Fibroblast of peridontal ligament (primary cell): ENCODE measurements around the gene CNOT10.
A peak's percentile ranks its signal among the peaks of the same experiment; 100 is the strongest.
"Not testable (repeated sequence)": the region's sequence is repeated elsewhere in the genome, so short reads cannot be mapped to it uniquely, and the experiment has no call there.

Experiments
- DNase-seq: peaks from one replicate; pipeline ENCODE4 v3.0.0-alpha.2; 2010; ENCODE audit errors: extremely low read depth

CNOT10 gene, protein sequence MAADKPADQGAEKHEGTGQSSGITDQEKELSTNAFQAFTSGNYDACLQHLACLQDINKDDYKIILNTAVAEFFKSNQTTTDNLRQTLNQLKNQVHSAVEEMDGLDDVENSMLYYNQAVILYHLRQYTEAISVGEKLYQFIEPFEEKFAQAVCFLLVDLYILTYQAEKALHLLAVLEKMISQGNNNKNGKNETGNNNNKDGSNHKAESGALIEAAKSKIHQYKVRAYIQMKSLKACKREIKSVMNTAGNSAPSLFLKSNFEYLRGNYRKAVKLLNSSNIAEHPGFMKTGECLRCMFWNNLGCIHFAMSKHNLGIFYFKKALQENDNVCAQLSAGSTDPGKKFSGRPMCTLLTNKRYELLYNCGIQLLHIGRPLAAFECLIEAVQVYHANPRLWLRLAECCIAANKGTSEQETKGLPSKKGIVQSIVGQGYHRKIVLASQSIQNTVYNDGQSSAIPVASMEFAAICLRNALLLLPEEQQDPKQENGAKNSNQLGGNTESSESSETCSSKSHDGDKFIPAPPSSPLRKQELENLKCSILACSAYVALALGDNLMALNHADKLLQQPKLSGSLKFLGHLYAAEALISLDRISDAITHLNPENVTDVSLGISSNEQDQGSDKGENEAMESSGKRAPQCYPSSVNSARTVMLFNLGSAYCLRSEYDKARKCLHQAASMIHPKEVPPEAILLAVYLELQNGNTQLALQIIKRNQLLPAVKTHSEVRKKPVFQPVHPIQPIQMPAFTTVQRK

DNA sequence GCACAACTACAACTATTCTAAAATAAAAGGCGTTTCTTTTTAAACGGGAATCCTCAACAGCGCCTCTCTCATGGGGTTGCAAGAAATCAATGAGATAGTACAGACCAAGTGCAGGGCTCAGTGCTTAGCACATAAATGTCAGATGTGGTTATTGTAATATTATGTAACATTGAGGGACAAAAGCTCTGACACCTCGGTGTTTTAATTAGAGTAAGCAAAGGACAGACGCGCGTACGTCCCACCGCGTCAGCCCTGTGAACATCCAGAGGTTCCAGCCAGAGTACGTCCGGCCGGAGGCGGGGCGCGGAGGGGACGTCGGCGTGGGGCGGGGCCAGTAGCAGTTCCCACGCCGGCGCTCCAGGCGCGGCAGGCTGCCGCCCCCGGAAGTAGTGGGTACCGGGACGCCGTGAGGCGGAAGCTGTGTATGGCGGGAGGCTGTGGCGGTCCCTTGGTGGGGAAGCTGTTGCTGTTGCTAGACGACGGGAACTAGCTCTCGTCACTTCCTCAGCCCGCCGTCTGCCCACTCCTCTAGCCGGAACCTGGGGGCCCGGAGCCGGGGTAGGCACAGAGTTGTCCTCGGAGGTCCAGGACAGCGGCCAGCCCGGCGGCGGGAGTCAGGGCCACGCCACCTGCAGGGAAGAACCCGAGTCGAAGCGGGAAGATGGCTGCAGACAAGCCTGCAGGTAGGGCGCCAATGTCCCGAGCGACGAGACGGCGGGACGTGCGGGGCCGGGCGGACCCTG is at the start of gene CNOT10:
Gene CNOT10 (plus strand): TSS at position 389 of the 743 bp plus-strand sequence. CDS start 273 bp downstream, at position 662.
- DNase-seq: peak; percentile 81

GRCh38 chr3:32640939-32641338 is 44.0 kb upstream of the CNOT10 start:
- DNase-seq: no peak

DNA sequence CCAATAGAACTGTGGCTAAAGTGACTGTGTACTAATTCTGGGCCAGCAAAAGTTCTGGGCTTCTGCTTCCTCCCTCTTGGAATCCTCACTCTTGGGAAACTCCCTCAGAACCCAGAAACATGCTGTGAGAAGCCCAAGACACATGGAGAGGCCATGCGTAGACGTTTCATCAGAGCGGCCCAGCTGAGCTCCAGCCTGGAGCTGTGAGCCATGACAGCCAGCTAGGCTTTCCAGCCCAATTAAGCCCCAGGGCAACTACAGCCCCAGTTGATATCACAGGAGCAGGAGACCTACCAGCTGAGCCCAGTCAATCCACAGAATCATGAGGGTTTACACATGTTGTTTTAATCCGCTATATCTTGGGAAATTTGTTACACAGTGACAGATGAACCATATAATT is 43.6 kb upstream of the CNOT10 start:
- peak; percentile 45 for DNase-seq

DNA sequence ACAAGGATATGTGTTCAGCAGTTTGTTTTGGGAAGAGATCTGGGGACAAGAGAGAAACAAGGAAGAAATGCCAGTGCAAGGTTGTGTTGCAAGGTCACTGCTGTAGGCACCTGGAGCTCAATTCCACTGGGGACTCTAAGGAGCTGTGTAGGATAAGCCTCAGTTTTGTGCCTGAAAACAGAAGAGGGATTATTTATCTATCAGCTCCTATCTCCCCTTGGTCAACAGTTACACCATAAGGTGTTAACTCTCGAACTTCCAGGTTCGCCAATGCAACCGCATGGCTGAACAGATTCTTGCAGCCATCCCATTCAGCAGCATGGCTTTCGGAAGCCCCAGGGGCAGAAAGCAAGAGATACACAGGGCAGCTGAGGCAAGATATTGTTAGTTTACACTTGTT is 41.6 kb upstream of the CNOT10 start:
- no peak for DNase-seq

- no peak for DNase-seq
Observed at GRCh38 chr3:32643816-32644215, 41.2 kb upstream of the CNOT10 start.

DNA sequence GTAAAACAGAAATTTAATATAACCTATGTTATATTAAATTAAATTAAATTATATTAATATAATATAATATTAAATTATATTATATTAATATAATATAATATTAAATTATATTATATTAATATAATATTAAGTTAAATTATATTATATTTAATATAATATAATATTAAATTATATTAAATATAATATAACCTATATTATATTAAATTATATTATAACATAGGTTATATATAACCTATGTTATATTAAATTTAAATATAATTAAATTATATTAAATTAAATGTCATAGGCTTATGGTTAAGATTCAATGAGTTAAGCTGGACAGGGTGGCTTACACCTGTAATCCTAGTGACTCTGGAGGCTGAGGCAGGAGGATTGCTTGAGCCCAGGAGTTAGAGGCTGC is 40.6 kb upstream of the CNOT10 start:
- no peak for DNase-seq

DNA sequence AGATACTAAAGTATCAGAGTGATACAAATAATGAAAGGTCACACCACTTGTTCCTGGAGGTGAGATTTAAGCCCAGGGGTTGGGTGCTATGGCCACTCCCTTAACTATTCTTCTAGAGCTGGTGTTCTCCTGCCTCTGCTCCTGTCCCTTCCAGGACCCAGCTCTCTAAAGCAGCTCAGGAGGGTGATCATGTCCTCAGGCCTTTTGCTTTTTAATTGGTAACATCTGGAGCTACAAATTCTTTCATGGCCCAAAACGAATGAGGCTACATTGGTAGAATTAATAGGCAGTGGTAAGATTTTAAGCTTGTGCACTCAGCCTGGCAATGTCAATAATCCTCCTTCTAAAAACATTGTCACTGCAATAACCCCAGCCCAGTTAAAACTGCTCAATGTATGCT is 38.2 kb upstream of the CNOT10 start:
- peak; percentile 58 for DNase-seq

DNA sequence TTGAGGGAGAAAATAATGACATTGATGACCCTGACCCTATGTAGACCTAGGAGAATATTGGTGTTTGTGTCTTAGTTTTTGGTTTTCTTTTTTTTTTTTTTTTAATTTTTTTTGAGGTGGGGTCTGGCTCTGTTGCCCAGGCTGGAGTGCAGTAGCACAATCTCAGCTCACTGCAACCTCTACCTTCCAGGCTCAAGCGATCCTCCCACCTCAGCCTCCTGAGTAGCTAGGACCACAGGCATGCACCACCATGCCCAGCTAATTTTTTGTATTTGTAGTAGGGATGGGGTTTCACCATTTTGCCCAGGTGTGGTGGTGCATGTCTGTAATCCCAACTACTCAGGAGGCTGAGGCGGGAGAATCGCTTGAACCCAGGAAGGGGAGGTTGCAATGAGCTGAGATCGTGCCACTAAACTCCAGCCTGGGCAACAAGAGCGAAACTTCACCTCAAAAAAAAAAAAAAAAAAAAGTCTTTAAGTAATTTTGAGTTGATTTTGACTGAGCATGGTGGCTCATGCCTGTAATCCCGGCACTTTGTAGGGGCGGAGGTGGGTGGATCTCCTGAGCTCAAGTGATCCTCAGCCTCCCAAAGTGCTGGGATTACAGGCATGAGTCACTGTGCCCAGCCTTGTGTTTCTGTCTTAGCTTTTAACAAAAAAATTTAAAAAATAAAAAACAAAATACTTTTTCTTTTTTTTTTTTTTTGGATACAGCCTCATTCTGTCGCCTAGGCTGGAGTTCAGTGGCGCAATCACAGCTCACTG is 32.5 kb upstream of the CNOT10 start:
- DNase-seq: not testable (repeated sequence)

- DNase-seq: no peak
Observed at GRCh38 chr3:32655167-32655566, 29.8 kb upstream of the CNOT10 start.

DNA sequence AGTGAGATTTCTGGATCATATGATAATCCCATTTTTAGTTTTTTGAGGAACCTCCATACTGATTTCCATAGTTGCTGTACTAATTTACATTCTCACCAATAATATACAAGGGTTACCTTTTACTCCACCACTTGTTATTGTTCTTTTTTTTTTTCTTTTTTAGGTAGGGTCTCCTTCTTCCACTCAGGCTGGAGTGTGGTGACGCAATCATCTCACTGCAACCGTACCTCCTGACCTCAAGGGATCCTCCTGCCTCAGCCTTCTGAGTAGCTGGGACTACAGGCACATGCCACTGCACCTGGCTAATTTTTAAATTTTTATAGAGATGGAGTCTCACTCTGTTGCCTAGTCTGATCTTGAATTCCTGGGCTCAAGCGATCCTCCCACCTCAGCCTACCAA is 24.4 kb upstream of the CNOT10 start:
- no peak for DNase-seq

- no peak for DNase-seq
Observed at GRCh38 chr3:32662647-32663046, 22.3 kb upstream of the CNOT10 start.

DNA sequence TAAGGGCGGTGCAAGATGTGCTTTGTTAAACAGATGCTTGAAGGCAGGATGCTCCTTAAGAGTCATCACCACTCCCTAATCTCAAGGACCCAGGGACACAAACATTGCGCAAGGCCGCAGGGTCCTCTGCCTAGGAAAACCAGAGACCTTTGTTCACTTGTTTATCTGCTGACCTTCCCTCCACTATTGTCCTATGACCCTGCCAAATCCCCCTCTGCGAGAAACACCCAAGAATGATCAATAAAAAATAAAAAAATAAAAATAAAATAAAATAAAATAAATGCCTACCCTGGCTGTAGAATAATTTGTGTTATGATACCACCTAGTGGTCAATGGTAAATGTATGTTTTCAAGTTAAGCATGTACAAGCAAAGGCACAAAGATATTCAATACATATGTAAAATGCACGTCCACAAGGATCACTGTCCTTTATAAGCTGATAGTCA is 20.3 kb upstream of the CNOT10 start:
- peak; percentile 79 for DNase-seq

DNA sequence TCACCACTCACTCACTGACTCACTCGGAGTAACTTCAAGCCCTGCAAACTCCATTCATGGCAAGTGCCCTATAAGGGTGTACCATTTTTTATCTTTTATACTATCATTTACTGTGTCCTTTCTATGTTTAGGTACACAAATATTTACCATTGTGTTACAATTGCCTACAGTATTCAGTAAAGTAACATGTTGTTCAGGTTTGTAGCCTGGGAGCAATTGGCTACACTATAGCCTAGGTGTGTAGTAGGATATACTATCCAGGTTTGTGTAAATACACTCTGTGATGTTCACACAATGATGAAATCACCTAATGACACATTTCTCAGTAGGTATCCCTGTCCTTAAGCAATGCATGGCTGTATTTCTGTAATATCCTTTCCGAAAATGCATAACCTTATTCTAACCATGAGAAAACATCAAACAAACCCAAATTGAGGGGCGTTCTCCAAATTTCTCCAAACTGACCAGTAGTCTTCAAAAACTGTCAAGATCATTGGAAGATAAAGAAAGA is 17.9 kb upstream of the CNOT10 start:
- DNase-seq: no peak

DNA sequence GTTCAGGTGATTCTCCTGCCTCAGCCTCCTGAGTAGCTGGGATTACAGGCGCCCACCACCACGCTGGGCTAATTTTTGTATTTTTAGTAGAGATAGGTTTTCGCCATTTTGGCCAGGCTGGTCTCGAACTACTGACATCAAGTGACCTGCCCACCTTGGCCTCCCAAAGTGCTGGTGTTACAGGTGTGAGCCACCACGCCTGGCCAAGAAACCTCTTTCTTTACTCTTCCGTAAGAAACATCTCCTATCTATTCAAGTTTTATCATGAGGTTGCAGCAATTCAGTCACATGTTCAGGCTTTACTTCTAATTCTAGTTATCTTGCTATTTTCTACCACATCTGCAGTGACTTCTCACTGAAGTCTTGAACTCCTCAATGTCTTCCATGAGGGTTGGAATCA is 15.8 kb upstream of the CNOT10 start:
- DNase-seq: not testable (repeated sequence)

- not testable (repeated sequence) for DNase-seq
Observed at GRCh38 chr3:32673730-32674129, 11.3 kb upstream of the CNOT10 start.

GRCh38 chr3:32675164-32675563 is 9.8 kb upstream of the CNOT10 start:
- DNase-seq: no peak

- no peak for DNase-seq
Observed at GRCh38 chr3:32675650-32676049, 9.3 kb upstream of the CNOT10 start.

GRCh38 chr3:32681811-32682210 is 3.2 kb upstream of the CNOT10 start:
- no peak for DNase-seq

- DNase-seq: no peak
Observed at GRCh38 chr3:32684029-32684799, 774 bp upstream of the CNOT10 start.

DNA sequence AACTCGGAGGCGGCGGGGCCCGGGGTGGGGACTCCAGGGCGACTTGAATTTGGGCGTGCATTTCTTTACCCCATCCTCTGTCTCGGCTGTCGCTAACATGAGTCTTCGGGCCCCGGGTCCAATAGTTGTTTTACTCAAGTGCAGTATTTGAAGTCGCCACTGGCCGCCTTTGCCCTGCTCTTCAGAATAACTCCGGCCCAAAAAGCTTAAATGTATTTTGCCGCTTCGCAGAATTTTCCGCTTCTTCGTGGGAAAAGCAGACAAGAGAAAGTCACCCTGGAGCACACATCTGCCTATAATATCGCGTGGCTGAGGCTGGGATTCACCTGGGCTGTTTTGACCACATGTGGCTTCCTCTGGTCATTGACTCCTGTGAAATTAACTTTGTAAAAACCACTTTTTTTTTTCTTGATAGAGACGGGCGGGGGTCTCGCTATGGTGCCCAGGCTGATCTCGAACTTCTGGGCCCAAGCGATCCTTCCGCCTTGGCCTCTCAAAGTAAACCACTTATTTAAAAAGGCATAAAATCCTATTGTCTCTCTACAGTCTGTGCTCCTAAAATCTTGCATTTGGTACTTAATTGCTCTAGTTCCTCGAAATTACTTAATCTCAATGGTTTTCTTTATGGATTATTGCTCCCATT is 676 bp downstream of the CNOT10 start:
- peak; percentile 26 for DNase-seq
